Stimulated activated CD4-positive, alpha-beta T cell treated with anti-CD3 and anti-CD28 coated beads, Interleukin-4, amount 100 ng/mL, for 48 hours (primary cell): ENCODE results near the gene TENM4.

Experiments used
- DNase-seq, 2 donors: peaks; one replicate each; pipeline ENCODE4 v3.0.0-alpha.2; 2020; ENCODE audit warnings: low read depth in 2 of 2

Gene TENM4

GRCh38 chr11:79344753-79345294 is 96.0 kb downstream of the TENM4 start:
- DNase-seq, result no peak

DNA sequence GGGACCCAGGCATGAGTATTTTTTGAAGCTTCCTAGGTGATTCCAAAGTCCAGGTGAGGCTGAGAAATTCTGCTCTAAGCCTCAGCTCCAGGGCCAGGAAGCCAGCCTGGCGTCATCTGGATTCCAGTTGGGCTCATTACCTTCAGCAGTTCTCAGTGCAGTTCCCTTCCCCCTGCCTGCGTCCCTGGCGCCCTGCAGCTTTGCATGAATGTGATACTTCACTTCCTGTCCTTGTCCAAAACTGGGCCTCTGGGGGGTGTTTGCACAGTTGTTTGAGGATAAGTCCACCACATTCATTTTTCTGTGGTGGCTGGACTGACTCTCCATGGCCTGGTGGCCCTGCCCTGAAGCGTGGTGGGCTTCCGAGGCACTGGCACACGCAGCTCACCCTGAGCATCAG is 98.1 kb downstream of the TENM4 start:
- DNase-seq, result no peak

- no peak for DNase-seq
Measured at GRCh38 chr11:79342236-79342635, 98.6 kb downstream of the TENM4 start.

GRCh38 chr11:79340535-79340934 is 100.3 kb downstream of the TENM4 start:
- no peak for DNase-seq

DNA sequence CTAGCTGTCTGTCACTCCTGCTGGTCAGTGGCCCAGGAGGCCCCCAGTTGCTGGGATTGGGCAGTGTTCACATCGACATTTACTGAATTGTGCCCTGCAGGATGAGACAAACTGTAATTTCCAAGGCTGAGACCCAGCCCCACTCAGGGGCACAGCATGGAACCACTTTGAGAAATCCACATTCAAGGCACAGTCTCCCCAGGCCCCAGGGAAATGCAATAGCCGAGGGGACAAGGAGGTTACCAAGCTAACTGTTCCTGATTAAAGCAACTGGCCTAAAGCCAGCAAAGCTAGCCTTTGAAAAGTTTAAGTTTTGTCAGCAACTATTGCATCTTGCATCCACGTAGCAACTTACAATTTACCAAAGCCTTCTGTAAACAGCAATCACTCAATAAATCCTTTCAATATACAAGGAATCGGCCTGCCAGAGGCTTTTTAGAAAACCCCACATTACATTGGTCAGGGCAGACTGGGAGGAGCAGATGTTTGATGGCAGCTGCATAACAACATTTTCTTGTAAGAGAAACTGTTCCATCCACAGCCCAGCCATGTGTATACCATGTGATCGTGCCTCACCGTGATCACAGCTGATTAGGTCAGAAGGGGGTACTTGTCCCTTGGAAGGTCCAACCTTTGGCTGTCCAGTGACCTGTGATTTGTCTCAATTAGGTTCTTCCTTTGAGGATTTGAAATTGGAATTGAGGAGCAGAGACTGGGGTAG is 103.9 kb downstream of the TENM4 start:
- DNase-seq, result no peak

DNA sequence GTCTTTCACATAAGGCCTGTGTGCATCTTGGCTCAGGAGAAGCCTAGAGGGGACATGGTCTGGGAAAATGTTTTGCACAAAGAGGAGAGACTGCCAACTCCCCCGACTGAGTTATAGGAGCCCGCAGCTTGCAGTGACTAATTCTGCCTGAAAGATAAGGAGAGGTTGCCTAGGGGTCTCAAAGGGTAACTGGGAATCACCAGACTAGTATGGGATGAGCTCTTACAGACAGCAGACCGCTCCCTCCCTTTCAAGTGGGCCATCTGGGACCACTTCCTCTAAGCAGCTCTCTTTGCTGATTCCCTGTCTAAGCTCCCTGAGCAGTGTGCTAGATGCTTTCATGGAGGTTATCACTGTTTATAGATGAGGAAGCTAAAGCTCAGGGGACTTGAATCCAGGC is 105.1 kb downstream of the TENM4 start:
- DNase-seq, result no peak

GRCh38 chr11:79333355-79333754 is 107.5 kb downstream of the TENM4 start:
- DNase-seq, result no peak

DNA sequence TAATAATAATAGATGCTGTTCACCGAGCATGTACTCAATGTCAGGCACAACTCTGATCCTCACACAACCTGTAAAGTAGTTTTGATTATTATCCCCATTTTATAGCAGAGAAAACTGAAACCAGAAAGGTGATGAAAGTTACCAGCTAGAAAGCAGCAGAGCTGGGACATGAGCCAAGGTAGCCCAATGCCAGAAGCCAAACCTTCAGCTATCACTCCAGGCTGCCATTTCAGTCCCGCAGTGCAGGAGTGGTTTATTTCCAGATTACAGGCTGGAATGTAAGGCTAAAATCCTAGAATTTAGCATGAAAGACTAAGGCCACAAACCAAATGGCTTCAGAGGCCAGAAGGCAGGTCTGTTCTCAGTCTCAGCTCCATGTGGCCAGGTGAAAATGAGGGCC is 108.8 kb downstream of the TENM4 start:
- DNase-seq, result no peak

GRCh38 chr11:79331203-79331901 is 109.5 kb downstream of the TENM4 start:
- no peak for DNase-seq

- no peak for DNase-seq
Measured at GRCh38 chr11:79330651-79331050, 110.2 kb downstream of the TENM4 start.

GRCh38 chr11:79329561-79329960 is 111.3 kb downstream of the TENM4 start:
- no peak for DNase-seq

DNA sequence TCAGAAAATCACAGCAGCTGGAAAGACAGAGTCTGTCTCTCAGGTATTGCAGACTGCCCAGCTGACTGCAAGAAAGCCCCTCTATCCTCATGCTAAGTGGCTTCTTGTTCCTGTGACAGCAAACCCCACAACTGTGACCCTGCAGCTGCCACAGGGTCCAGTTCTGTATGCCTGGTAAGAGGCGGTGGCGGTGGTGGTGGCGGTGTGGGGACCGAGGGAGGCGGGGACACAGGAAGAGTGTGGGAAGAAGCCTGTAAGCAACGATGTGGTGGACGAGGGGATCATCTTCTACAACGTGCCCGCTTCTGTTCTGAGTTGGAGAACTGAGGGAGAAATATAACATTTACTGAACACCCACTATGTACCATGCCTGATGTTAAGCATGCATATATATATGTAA is 112.4 kb downstream of the TENM4 start:
- no peak for DNase-seq

- no peak for DNase-seq
Measured at GRCh38 chr11:79325851-79326250, 115.0 kb downstream of the TENM4 start.

DNA sequence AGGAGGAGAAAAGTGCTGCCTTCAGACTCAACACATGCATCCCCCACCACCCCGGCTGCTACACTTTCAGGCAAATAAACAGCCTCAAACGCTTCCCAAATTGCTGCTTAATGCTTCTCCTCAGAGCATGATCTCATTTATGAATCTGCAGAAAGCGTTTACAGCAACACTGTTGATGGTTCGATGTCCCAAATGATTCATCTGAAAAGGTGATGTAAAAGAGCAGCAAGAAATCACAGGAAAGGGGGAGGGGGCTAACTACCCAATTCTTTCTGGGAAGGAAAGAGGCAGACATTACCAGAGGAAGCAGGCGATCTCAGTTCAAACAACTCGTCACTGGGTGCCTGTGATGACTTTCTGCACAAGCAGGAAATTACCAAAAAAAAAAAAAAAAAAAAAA is 119.6 kb downstream of the TENM4 start:
- no peak for DNase-seq

DNA sequence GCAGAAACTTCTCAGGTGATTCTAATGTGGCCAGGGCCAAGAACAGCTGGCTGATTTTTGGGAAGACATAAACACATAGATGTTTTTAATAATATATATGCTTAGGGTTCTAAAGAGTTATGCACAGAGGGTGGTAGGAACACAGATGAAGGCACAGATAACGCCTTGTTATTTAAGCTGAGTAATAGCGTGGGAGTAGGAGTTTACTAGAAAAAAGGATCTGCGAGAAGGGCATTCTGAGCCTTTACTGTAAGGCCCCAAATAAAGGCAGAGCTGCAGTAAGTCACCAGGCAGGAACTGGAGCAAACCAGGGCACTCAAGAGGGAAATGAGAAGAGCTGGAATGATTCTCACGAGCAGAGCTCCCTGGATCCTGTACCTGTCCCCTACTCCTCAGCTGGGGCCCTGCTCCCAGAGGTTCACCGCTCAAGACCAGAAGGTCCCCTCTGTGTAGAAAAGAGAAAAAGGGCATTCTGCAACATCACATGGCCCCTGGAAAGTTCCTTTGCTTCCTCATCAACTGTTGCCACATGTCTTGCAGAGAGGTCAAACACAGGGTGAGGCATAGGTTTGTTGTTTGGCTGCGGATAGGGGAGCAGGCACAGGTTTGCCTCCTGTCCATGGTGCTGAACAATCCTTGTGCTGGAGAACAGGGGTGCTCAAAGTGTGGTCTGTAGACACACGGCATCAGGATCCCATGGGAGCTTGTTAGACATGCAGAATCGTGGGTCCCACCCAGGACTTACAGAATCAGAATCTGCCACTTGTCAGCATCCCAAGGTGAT is 125.7 kb downstream of the TENM4 start:
- no peak for DNase-seq

GRCh38 chr11:79313530-79313913 is 127.3 kb downstream of the TENM4 start:
- DNase-seq, result no peak

GRCh38 chr11:79312617-79313529 is 128.0 kb downstream of the TENM4 start:
- DNase-seq, result no peak

- no peak for DNase-seq
Measured at GRCh38 chr11:79311461-79311860, 129.4 kb downstream of the TENM4 start.

DNA sequence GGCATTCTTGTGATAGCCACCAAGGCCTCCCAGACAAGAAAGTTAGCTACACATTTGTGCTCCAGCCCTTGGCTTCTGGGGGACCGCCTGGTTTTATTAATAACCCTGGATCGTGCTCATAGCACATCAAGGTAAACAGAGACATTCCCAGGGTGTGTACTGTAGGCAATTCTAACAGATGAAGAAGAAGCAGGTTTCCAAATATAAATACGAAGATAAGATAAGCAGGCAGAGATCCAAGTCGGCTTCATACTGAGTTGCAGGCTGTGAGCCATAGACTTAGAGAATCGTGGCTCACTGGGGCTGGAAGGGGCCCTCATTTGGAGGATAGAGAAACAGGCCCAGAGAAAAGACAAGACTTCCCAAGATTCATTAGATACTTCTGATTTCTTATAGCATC is 131.4 kb downstream of the TENM4 start:
- DNase-seq, result no peak

- DNase-seq, result no peak
Measured at GRCh38 chr11:79308429-79308828, 132.4 kb downstream of the TENM4 start.

GRCh38 chr11:79304599-79305212 is 136.1 kb downstream of the TENM4 start:
- DNase-seq, result no peak
